Activated CD8-positive, alpha-beta memory T cell treated with anti-CD3 and anti-CD28 coated beads for 36 hours (primary cell): ENCODE measurements around the gene ABI3BP. TPM values are rescaled to one million over a fixed set of nuclear protein-coding genes. Genes with fewer than 3 reads are reported as not detected.

Experiments
- CTCF ChIA-PET: fragments of 350-600 bp; sonication (Branson Sonifier 250); formaldehyde crosslinking; loops from one replicate; lab custom pipeline; 2021; ENCODE audit warnings: antibody characterized with exemption; lab: Charles Lee
- POLR2A ChIA-PET: fragments of 350-600 bp; sonication (Branson Sonifier 250); formaldehyde crosslinking; loops from one replicate; lab custom pipeline; 2021; ENCODE audit warnings: antibody characterized with exemption; lab: Charles Lee
- total RNA-seq, 2 experiments: library from RNA; stranded (reverse); gene quantifications; one replicate each; pipeline ENCODE4 v1.2.3, GENCODE V29; 2021

ABI3BP gene
- total RNA-seq, 2 experiments from 2014 or later = 0.11 TPM; not detected in 1

GRCh38 chr3:100760377-100760776 lies 232.8 kb downstream of the ABI3BP start:
- POLR2A ChIA-PET = no interaction called here
- CTCF ChIA-PET = no interaction called here

- ChIA-PET CTCF (no interaction called here), POLR2A (no interaction called here)
Measured at GRCh38 chr3:100759950-100760349, 233.3 kb downstream of the ABI3BP start.

GRCh38 chr3:100759159-100759558 lies 234.1 kb downstream of the ABI3BP start:
- CTCF ChIA-PET = no interaction called here

GRCh38 chr3:100756441-100756840 lies 236.8 kb downstream of the ABI3BP start:
- POLR2A ChIA-PET = no interaction called here
- CTCF ChIA-PET = no interaction called here

More at GRCh38 chr3:100759159-100759558, 234.1 kb downstream of the ABI3BP start:
- POLR2A ChIA-PET = no interaction called here

GRCh38 chr3:100754563-100755334 lies 238.5 kb downstream of the ABI3BP start:
- CTCF ChIA-PET = no interaction called here

GRCh38 chr3:100753846-100754245 lies 239.4 kb downstream of the ABI3BP start:
- CTCF ChIA-PET = no interaction called here

More at GRCh38 chr3:100754563-100755334, 238.5 kb downstream of the ABI3BP start:
- POLR2A ChIA-PET = no interaction called here

GRCh38 chr3:100748967-100749366 lies 244.3 kb downstream of the ABI3BP start:
- CTCF ChIA-PET = no interaction called here
- POLR2A ChIA-PET = no interaction called here

More at GRCh38 chr3:100753846-100754245, 239.4 kb downstream of the ABI3BP start:
- POLR2A ChIA-PET = no interaction called here

GRCh38 chr3:100748220-100748619 lies 245.0 kb downstream of the ABI3BP start:
- POLR2A ChIA-PET = no interaction called here
- CTCF ChIA-PET = no interaction called here

GRCh38 chr3:100746092-100746491 lies 247.1 kb downstream of the ABI3BP start:
- CTCF ChIA-PET = no interaction called here
- POLR2A ChIA-PET = no interaction called here

- ChIA-PET POLR2A (no interaction called here), CTCF (no interaction called here)
Measured at GRCh38 chr3:100745617-100746016, 247.6 kb downstream of the ABI3BP start.

- POLR2A ChIA-PET = no interaction called here
- CTCF ChIA-PET = no interaction called here
Measured at GRCh38 chr3:100744671-100745070, 248.6 kb downstream of the ABI3BP start.

GRCh38 chr3:100743535-100743934 lies 249.7 kb downstream of the ABI3BP start:
- CTCF ChIA-PET = no interaction called here
- POLR2A ChIA-PET = no interaction called here

- ChIA-PET POLR2A (no interaction called here), CTCF (no interaction called here)
Measured at GRCh38 chr3:100740207-100740606, 253.0 kb downstream of the ABI3BP start.

GRCh38 chr3:100737334-100737733 lies 255.9 kb downstream of the ABI3BP start:
- ChIA-PET POLR2A (no interaction called here), CTCF (no interaction called here)

GRCh38 chr3:100732435-100732834 lies 260.8 kb downstream of the ABI3BP start:
- POLR2A ChIA-PET = no interaction called here
- CTCF ChIA-PET = no interaction called here

GRCh38 chr3:100730524-100730923 lies 262.7 kb downstream of the ABI3BP start:
- POLR2A ChIA-PET = no interaction called here

GRCh38 chr3:100726706-100727105 lies 266.5 kb downstream of the ABI3BP start:
- ChIA-PET POLR2A (no interaction called here), CTCF (interaction anchor here (1.7 kb wide), 1 partner anchor 9 kb away, joined by 3 read pairs; no protein-coding TSS in a partner anchor)

More at GRCh38 chr3:100730524-100730923, 262.7 kb downstream of the ABI3BP start:
- CTCF ChIA-PET = interaction anchor here (0.6 kb wide), 1 partner anchor 12 kb away, joined by 5 read pairs; no protein-coding TSS in a partner anchor

- CTCF ChIA-PET = interaction anchor here (0.5 to 1.7 kb wide), 4 partner anchors 10 to 135 kb away, joined by 3 read pairs; partner anchors contain the start of gene TFG
Measured at GRCh38 chr3:100725935-100726513, 267.2 kb downstream of the ABI3BP start.

GRCh38 chr3:100720426-100720825 lies 272.8 kb downstream of the ABI3BP start:
- POLR2A ChIA-PET = no interaction called here
- CTCF ChIA-PET = no interaction called here

More at GRCh38 chr3:100725935-100726513, 267.2 kb downstream of the ABI3BP start:
- POLR2A ChIA-PET = interaction anchor here (0.7 kb wide), 1 partner anchor 412 kb away, joined by 6 read pairs; no protein-coding TSS in a partner anchor

GRCh38 chr3:100719136-100719535 lies 274.1 kb downstream of the ABI3BP start:
- ChIA-PET POLR2A (no interaction called here), CTCF (interaction anchor here (0.7 kb wide), 1 partner anchor 12 kb away, joined by 5 read pairs; no protein-coding TSS in a partner anchor)
